Suppressor macrophage (primary cell): ENCODE results near the gene SLAMF7.
"Not testable (repeated sequence)": the region's sequence is repeated elsewhere in the genome, so short reads cannot be mapped to it uniquely, and the experiment has no call there.

Experiments
- DNase-seq, 4 experiments: peaks; one replicate each; pipeline ENCODE4 v3.0.0-alpha.2; 2020 to 2022

SLAMF7 gene

GRCh38 chr1:160776178-160776577, 37.1 kb downstream of the SLAMF7 start:
- DNase-seq: no peak

GRCh38 chr1:160777486-160778089, 38.5 kb downstream of the SLAMF7 start:
- DNase-seq: peak; percentile 41 to 67 (median 53)

- no peak for DNase-seq
Observed at GRCh38 chr1:160778976-160779375, 39.9 kb downstream of the SLAMF7 start.

- DNase-seq: peak in 3 of 4 experiments; percentile 40 to 55 (median 48)
Observed at GRCh38 chr1:160779626-160780397, 40.8 kb downstream of the SLAMF7 start.

- no peak for DNase-seq
Observed at GRCh38 chr1:160780398-160780755, 41.3 kb downstream of the SLAMF7 start.

- peak in 2 of 4 experiments; percentile 14 to 42 for DNase-seq
Observed at GRCh38 chr1:160781186-160781766, 42.2 kb downstream of the SLAMF7 start.

GRCh38 chr1:160781914-160782689, 43.1 kb downstream of the SLAMF7 start:
- peak; percentile 32 to 63 (median 54) for DNase-seq

- DNase-seq: not testable (repeated sequence)
Observed at GRCh38 chr1:160782988-160783765, 44.1 kb downstream of the SLAMF7 start.

- peak in 2 of 4 experiments; percentile 15 to 30 for DNase-seq
Observed at GRCh38 chr1:160789051-160789701, 50.1 kb downstream of the SLAMF7 start.

GRCh38 chr1:160789702-160790611, 50.9 kb downstream of the SLAMF7 start:
- peak; percentile 79 to 92 (median 86) for DNase-seq

- peak in 2 of 4 experiments; percentile 16 to 25 for DNase-seq
Observed at GRCh38 chr1:160794376-160794775, 55.3 kb downstream of the SLAMF7 start.

GRCh38 chr1:160795951-160796383, 56.9 kb downstream of the SLAMF7 start, which contains the start of gene LY9:
LY9 (plus strand) TSS chr1:160796174; CDS start chr1:160796188, 14 bp downstream.
- peak; percentile 71 to 89 (median 80) for DNase-seq

GRCh38 chr1:160797271-160797709, 58.2 kb downstream of the SLAMF7 start:
- no peak for DNase-seq

- peak in 1 of 4 experiments; percentile 21 for DNase-seq
Observed at GRCh38 chr1:160797861-160798273, 58.8 kb downstream of the SLAMF7 start.

GRCh38 chr1:160798439-160798838, 59.4 kb downstream of the SLAMF7 start:
- DNase-seq: no peak

GRCh38 chr1:160799641-160800040, 60.6 kb downstream of the SLAMF7 start:
- DNase-seq: no peak

GRCh38 chr1:160800142-160800541, 61.1 kb downstream of the SLAMF7 start:
- no peak for DNase-seq

- peak in 2 of 4 experiments; percentile 17 to 49 for DNase-seq
Observed at GRCh38 chr1:160800645-160801408, 61.8 kb downstream of the SLAMF7 start.
